ENCODE results near the gene RPP38.

RPP38 gene

GRCh38 chr10:15113766-15114165 lies 16.6 kb downstream of the RPP38 start:
- no peak for DNase-seq

GRCh38 chr10:15116225-15116624 lies 19.1 kb downstream of the RPP38 start:
- no peak for DNase-seq

- no peak for DNase-seq
These were observed 21.5 kb downstream of the RPP38 start for GRCh38 chr10:15118615-15119014.

DNA sequence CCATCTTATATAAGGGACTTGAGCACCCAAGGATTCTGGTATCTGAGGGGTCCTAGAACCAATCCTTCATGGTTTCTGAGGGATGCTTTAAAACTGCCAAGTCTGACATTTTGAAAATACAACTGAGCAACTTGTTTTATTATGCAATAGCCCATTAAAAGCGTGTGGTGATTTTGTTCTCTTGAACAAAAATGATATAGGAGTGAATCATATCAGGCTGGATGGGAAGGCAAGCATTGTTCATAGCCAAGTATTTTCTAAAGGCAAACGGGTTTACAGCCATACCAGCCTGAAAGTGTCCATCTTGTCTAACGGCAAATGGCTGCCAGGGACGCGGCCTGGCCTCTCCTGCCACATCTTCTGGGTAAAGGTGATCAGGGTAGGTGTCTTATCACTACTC lies 23.4 kb downstream of the RPP38 start:
- no peak for DNase-seq

GRCh38 chr10:15121707-15122106 lies 24.6 kb downstream of the RPP38 start:
- no peak for DNase-seq

DNA sequence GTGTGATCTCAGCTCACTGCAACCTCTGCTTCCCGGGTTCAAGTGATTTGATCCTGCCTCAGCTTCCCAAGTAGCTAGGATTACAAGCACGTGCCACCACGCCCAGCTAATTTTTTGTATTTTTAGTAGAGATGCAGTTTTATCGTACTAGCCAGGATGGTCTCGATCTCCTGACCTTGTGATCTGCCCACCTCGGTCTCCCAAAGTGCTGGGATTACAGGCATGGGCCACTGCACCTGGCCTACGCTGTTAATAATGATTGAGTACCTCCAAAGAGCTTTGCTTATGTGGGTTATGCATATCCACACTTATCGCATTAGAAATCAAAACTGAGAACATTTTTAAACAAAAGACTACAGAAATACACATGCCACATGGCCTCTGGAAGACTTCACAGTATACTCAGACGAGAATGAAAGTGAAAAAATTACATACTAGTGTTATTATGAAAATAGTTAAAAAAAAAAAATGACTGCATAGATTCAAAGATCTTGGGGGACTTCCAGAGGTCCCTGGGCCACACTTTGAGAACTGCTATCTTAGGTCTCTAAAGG lies 25.4 kb downstream of the RPP38 start:
- no peak for DNase-seq

GRCh38 chr10:15123749-15124184 lies 26.6 kb downstream of the RPP38 start:
- DNase-seq, result no peak

- no peak for DNase-seq
These were observed 27.0 kb downstream of the RPP38 start for GRCh38 chr10:15124190-15124589.

GRCh38 chr10:15124908-15125307 lies 27.8 kb downstream of the RPP38 start:
- no peak for DNase-seq

DNA sequence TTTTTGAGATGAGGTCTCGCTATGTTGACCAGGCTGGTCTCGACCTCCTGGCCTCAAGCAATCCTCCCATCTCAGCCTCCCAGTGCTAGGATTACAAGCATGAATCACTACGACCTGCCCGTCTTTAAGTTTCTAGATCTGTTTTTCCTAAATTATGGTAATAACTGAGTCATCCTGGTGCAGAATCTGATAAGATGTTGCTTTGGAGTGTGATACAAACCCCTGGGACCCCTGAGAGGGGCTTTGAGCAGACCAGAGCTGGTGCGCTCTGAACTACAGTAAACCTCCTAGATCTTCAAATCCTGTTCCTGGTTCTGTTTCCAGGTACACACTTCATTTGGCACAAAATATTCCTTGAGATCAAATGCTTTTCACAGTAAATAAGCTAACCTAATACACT lies 34.2 kb downstream of the RPP38 start:
- DNase-seq, result no peak

- DNase-seq, result no peak
These were observed 39.2 kb downstream of the RPP38 start for GRCh38 chr10:15136129-15137035.

DNA sequence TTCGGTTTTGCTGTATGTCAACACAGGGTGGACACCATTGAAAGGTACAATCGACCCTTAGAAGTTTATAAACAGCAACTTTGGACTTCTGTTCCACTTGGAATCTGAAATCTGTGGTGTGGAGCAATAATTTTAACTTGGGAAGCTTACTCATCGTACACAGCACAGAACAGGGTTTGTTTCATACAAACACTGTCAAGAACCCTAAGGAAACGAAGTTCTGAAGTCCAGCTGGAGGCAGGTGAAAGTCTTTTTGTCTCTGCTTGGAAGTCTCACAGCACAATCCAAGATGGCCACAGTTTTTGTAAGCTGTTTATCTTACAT lies 39.8 kb downstream of the RPP38 start:
- no peak for DNase-seq

DNA sequence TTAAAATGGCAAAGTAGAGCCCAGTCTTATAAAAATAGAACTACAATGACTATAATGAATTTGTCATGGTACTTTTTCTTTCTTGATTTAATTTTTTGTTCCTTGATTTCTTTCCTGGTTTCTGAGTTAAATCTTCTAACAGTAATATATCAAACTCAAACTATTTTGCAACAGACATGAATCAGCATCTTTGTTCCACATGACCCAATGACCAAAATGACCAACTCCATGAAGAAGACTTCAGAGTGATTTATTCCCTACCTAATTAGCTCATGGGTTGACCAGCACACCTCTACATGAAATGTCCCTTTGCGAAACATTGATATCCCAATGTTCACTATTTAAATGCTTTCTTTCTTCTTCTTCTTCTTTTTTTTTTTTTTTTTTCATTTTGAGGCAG lies 40.5 kb downstream of the RPP38 start:
- DNase-seq, result no peak

DNA sequence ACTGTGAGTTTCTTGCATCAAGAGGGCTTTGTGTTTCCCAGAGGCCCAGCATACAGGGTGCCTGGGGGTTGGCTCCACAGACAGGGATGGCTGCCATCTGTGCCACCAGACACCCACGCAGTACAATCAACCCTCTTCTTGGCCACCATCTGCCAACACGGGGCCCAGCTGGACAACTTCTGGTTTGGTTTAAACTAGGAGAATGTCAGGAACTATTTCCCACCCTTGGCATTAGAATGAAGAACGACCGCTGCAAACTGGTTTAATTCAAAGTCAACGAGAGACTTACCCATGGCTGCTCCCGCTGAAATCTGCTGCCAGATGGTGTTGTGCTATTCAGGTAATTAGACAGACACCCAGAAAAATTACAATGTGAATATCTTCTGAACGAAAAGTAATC lies 43.5 kb downstream of the RPP38 start:
- DNase-seq, result no peak

GRCh38 chr10:15141136-15142054 lies 44.2 kb downstream of the RPP38 start:
- DNase-seq, result no peak

- no peak for DNase-seq
These were observed 47.6 kb downstream of the RPP38 start for GRCh38 chr10:15144788-15145187.

DNA sequence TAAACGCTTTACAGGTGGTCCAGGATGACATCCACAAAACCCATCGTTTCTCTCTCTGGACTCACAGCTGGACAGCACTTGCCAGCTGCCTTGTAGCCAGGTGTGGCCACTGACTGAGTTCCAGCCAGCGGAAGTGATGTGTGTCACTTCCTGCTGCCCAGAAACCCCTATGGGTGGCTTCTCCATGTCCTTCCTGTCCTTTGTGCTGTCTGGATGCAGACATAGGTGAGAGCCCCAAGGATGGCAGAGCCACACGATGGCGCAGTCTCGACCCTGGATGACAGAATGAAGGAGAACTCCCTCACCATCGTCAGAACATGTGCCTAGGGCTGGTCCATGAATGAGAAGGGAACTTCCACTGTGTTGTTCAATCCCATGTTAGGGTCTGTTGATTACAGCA lies 49.2 kb downstream of the RPP38 start:
- no peak for DNase-seq

DNA sequence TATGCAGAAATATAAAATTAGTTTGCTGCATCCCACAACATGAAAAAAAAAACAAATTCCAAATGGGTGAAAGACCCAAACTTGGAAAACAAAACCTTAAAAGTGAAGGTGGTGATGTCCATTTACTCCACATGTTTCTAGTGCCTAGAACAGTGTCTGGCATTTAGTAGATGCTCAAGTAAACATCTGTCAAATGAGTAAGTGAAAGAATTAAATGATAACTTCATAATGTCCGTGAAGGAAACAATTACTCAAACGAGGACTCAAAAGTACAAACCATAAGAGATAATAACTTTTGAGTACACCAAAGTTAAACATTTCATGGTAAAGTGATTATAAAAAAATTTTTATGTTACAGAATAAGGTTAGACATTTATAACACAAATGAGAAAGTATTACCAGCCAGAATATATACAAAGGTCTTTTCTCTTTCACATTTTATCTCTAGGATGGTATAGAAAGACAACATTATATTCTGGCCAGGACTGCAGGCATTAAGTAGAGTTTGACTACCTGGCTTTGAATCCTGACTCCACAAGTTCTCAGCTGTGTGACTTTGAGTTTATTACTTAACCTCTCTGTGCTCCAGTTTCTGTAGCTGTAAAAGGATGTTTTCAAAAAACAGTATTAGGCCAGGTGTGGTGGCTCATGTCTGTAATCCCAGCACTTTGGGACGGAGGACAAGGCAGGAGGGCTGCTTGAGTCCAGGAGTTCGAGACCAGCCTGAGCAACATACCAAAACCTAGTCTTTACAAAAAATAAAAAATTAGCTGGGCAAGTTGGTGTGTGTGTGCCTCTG lies 50.6 kb downstream of the RPP38 start:
- DNase-seq, result no peak

DNA sequence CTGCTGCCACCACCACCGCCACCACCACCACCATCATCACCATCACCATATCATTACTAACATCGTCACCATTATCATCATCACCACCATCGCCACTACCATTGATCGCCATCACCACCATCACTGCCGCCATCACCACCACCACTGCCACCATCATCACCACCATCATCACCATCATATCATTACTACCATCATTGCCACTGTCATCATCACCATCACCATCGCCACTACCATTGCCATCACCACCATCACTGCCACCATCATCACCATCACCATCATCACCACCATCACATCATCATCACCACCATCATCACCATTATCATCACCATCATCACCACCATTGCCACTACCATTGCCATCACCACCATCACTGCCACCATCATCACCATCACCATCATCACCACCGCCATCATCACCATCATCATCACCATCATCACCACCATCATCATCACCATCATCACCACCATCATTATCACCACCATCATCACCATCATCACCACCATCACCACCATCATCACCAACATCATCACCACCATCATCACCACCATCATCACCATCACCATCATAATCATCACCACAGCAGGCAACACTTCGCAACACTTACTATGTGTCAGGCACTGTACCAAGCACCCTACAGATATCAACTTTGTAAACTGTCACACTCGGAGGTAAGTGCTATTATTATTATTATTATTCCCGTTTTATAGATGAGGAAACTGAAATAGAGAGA lies 52.1 kb downstream of the RPP38 start:
- no peak for DNase-seq

- DNase-seq, result no peak
These were observed 53.4 kb downstream of the RPP38 start for GRCh38 chr10:15150563-15150962.

GRCh38 chr10:15152556-15152955 lies 55.4 kb downstream of the RPP38 start:
- DNase-seq, result no peak

Measured in activated CD4-positive, CD25-positive, alpha-beta regulatory T cell treated with anti-CD3 and anti-CD28 coated beads, Interleukin-2, amount 50 U/mL, for 72 hours (primary cell).